HCT116 (cell line): Measurements from ENCODE around the gene MICU2. TPM values are rescaled to one million over a fixed set of nuclear protein-coding genes. Genes with fewer than 3 reads are reported as not detected.

ENCODE experiments used
- ATAC-seq: fragments of 200-7000 bp; cut with Tn5 transposase; 2 replicates; pipeline ENCODE4 v1.9.1; 2020; ENCODE audit warnings: mild to moderate bottlenecking, moderate library complexity
- BruUV-seq: library from RNA; stranded (reverse); fragments of 400-500 nt; replicated peaks from 2 replicates; lab custom pipeline; 2021; lab: Mats Ljungman, UMichigan
- CTCF ChIA-PET: fragments of 300-600 bp; sonication (Branson Sonifier 250); formaldehyde crosslinking; loops from one replicate; lab custom pipeline; 2021; ENCODE audit warnings: antibody characterized with exemption; lab: Charles Lee
- POLR2A ChIA-PET: fragments of 300-600, 350-600 bp; sonication (Branson Sonifier 250); formaldehyde crosslinking; loops from one replicate; lab custom pipeline; 2021; ENCODE audit warnings: antibody characterized with exemption; lab: Charles Lee
- RAD21 ChIA-PET, 2 experiments: fragments of 300-600 bp; sonication (Branson Sonifier 250); formaldehyde crosslinking; loops; one replicate each; lab custom pipeline; 2023; ENCODE audit warnings: low total read pairs in 2 of 2; ENCODE audit not compliant: uncharacterized antibody in 2 of 2, unreplicated experiment in 2 of 2, low non-redundant PET in 1 of 2; lab: Charles Lee
- DNase-seq: peaks from one replicate; pipeline ENCODE4 v3.0.0-alpha.2; 2010; ENCODE audit warnings: low read depth, low spot score
- H2AFZ ChIP-seq: fragments of 200-600 bp; shearing (Covaris generic), sonication (generic); 2 replicates; pipeline ENCODE4 v1.6.1; 2017; ENCODE audit warnings: low read depth, mixed run types, mixed read lengths, antibody characterized with exemption, low read length; ENCODE audit not compliant: poor library complexity, severe bottlenecking
- H3K27ac ChIP-seq: 2 replicates; pipeline ENCODE4 v1.5.1; 2012; ENCODE audit warnings: low read depth, low read length
- H3K27me3 ChIP-seq: fragments of 200-600 bp; sonication (generic); 2 replicates; pipeline ENCODE4 v1.6.1; 2016; ENCODE audit warnings: mixed run types, low read length, mixed read lengths; ENCODE audit not compliant: insufficient read depth
- H3K36me3 ChIP-seq, 2 experiments: fragments of 200-500 bp in 1 of 2; fragments of 200-600 bp in 1 of 2; sonication (Bioruptor generic) in 1 of 2; sonication (generic) in 1 of 2; 2 replicates each; pipeline versions ENCODE4 v1.5.1 to v1.6.1; 2014 to 2016; ENCODE audit warnings: low read length in 2 of 2, inconsistent platforms in 1 of 2, mixed read lengths in 1 of 2, mixed run types in 1 of 2; ENCODE audit not compliant: insufficient read depth in 2 of 2, control insufficient read depth in 1 of 2
- H3K4me1 ChIP-seq, 2 experiments: fragments of 200-600 bp in 1 of 2; sonication (generic) in 1 of 2; 2 replicates each; pipeline versions ENCODE4 v1.5.1 to v1.6.1; 2012 to 2017; ENCODE audit warnings: low read length in 2 of 2, inconsistent platforms in 1 of 2, mild to moderate bottlenecking in 1 of 2, mixed read lengths in 1 of 2, mixed run types in 1 of 2, moderate library complexity in 1 of 2; ENCODE audit not compliant: insufficient read depth in 2 of 2, control insufficient read depth in 1 of 2
- H3K4me2 ChIP-seq: fragments of 200-600 bp; sonication (generic); 2 replicates; pipeline ENCODE4 v1.6.1; 2017; ENCODE audit warnings: mixed run types, low read length, mixed read lengths
- H3K4me3 ChIP-seq, 2 experiments: fragments of 200-600 bp in 1 of 2; sonication (generic) in 1 of 2; replicated peaks in 1 of 2; 2 replicates each; pipeline ENCODE4 v1.5.1; 2011 to 2016; ENCODE audit warnings: low read length in 2 of 2, control low read depth in 1 of 2, low read depth in 1 of 2, mild to moderate bottlenecking in 1 of 2, mixed read lengths in 1 of 2, mixed run types in 1 of 2
- H3K79me2 ChIP-seq: fragments of 200-600 bp; sonication (generic); 2 replicates; pipeline ENCODE4 v1.6.1; 2017; ENCODE audit warnings: mild to moderate bottlenecking, mixed run types, low read length, moderate library complexity, mixed read lengths; ENCODE audit not compliant: insufficient read depth
- H3K9ac ChIP-seq: fragments of 200-600 bp; sonication (generic); 2 replicates; pipeline ENCODE4 v1.6.1; 2016; ENCODE audit warnings: low read length, mixed read lengths
- H3K9me2 ChIP-seq: fragments of 200-600 bp; sonication (generic), shearing (Covaris generic); 2 replicates; pipeline ENCODE4 v1.6.1; 2017; ENCODE audit warnings: mixed run types, mild to moderate bottlenecking, moderate library complexity; ENCODE audit not compliant: insufficient read depth
- H3K9me3 ChIP-seq, 2 experiments: fragments of 200-500 bp in 1 of 2; fragments of 200-600 bp in 1 of 2; sonication (Bioruptor generic) in 1 of 2; sonication (generic) in 1 of 2; 2 replicates each; pipeline ENCODE4 v1.6.1; 2014 to 2017; ENCODE audit warnings: low read length in 2 of 2, mixed read lengths in 2 of 2, inconsistent platforms in 1 of 2, low read depth in 1 of 2, mild to moderate bottlenecking in 1 of 2, mixed run types in 1 of 2, moderate library complexity in 1 of 2; ENCODE audit not compliant: control insufficient read depth in 1 of 2, insufficient read depth in 1 of 2
- H4K20me1 ChIP-seq: fragments of 200-600 bp; sonication (generic), shearing (Covaris generic); 2 replicates; pipeline ENCODE4 v1.6.1; 2017; ENCODE audit warnings: mixed run types, mild to moderate bottlenecking, moderate library complexity; ENCODE audit not compliant: insufficient read depth
- ATF3 ChIP-seq: IDR thresholded peaks from 2 replicates; pipeline ENCODE4 v1.6.1; 2012
- CBX3 ChIP-seq: IDR thresholded peaks from 2 replicates; pipeline ENCODE4 v1.6.1; 2012; ENCODE audit warnings: low read depth
- CEBPB ChIP-seq: IDR thresholded peaks from 2 replicates; pipeline ENCODE4 v1.6.1; 2012; ENCODE audit warnings: low read depth
- EGR1 ChIP-seq: IDR thresholded peaks from 2 replicates; pipeline ENCODE4 v1.6.1; 2012; ENCODE audit warnings: low read depth
- EZH2 ChIP-seq: fragments of 200-600 bp; sonication (generic); IDR thresholded peaks from 2 replicates; pipeline ENCODE4 v1.6.1; 2017; ENCODE audit warnings: antibody characterized with exemption, mixed run types
- FOSL1 ChIP-seq: IDR thresholded peaks from 2 replicates; pipeline ENCODE4 v1.6.1; 2012; ENCODE audit warnings: low read depth
- JUND ChIP-seq: IDR thresholded peaks from 2 replicates; pipeline ENCODE4 v1.6.1; 2012
- MAX ChIP-seq: IDR thresholded peaks from 2 replicates; pipeline ENCODE4 v1.6.1; 2012
- POLR2AphosphoS5 ChIP-seq: IDR thresholded peaks from 2 replicates; pipeline ENCODE4 v1.6.1; 2011; ENCODE audit warnings: mild to moderate bottlenecking, low read depth, low read length, moderate library complexity
- RAD21 ChIP-seq: IDR thresholded peaks from 2 replicates; pipeline ENCODE4 v1.6.1; 2012; ENCODE audit warnings: low read depth, mild to moderate bottlenecking
- REST ChIP-seq: IDR thresholded peaks from 2 replicates; pipeline ENCODE4 v1.6.1; 2012; ENCODE audit warnings: low read depth
- SIN3A ChIP-seq: IDR thresholded peaks from 2 replicates; pipeline ENCODE4 v1.6.1; 2012; ENCODE audit warnings: low read depth
- SP1 ChIP-seq: IDR thresholded peaks from 2 replicates; pipeline ENCODE4 v1.6.1; 2012; ENCODE audit warnings: low read depth
- SRF ChIP-seq: IDR thresholded peaks from 2 replicates; pipeline ENCODE4 v1.6.1; 2012; ENCODE audit warnings: low read depth
- TCF7L2 ChIP-seq: IDR thresholded peaks from 2 replicates; pipeline ENCODE4 v1.7.0; 2011; ENCODE audit warnings: borderline replicate concordance, inconsistent platforms; ENCODE audit not compliant: insufficient read depth, insufficient read length; ENCODE audit errors: extremely low read depth
- YY1 ChIP-seq: IDR thresholded peaks from 2 replicates; pipeline ENCODE4 v1.6.1; 2011; ENCODE audit warnings: low read length, low read depth, moderate library complexity, mild to moderate bottlenecking; ENCODE audit not compliant: insufficient replicate concordance; ENCODE audit errors: extremely low read depth
- ZBTB33 ChIP-seq: IDR thresholded peaks from 2 replicates; pipeline ENCODE4 v1.6.1; 2011; ENCODE audit warnings: mild to moderate bottlenecking, low read length, moderate library complexity; ENCODE audit not compliant: insufficient replicate concordance; ENCODE audit errors: extremely low read depth
- ZFX ChIP-seq: fragments of 450-650 bp; IDR thresholded peaks from 2 replicates; pipeline ENCODE4 v1.6.1; 2017
- ZNF274 ChIP-seq: fragments of 200-500 bp; sonication (Bioruptor generic); IDR thresholded peaks from 2 replicates; pipeline ENCODE4 v1.6.1; 2014; ENCODE audit warnings: mild to moderate bottlenecking, low read depth, low read length, inconsistent platforms
- intact Hi-C: fragments of 100-400 bp; cut with micrococcal nuclease; formaldehyde crosslinking; loops from 2 replicates; pipeline ENCODE4 v1.10.0; 2022
- total RNA-seq: library from RNA; stranded (reverse); gene quantifications from one replicate; pipeline ENCODE4 v1.2.1, GENCODE V29; 2021; ENCODE audit not compliant: unreplicated experiment

MICU2 gene
- total RNA-seq, 1 experiment from 2014 or later, result 41.0 TPM

GRCh38 chr13:21583478-21583877, 20.5 kb downstream of the MICU2 start:
- no peaks in the 10 kb centered on the region for H3K36me3 ChIP-seq
- CTCF ChIA-PET, result no interaction called here
- H3K4me2 ChIP-seq, result no peak overlapping the region
- H3K79me2 ChIP-seq, result peaks cover 63% of the 10 kb centered on the region
- no peak overlapping the region for H3K4me3 ChIP-seq
- no peak overlapping the region for H3K27ac ChIP-seq
- ATAC-seq (no peak), DNase-seq (no peak)
- TF ChIP-seq ZNF274 (no peak), FOSL1 (no peak), SIN3A (no peak), REST (no peak), MAX (no peak), TCF7L2 (no peak), ZBTB33 (no peak), JUND (no peak), SRF (no peak), SP1 (no peak), YY1 (no peak), CBX3 (no peak), POLR2AphosphoS5 (no peak), ATF3 (no peak), ZFX (no peak), EZH2 (no peak), CEBPB (no peak), EGR1 (no peak), RAD21 (no peak)
- RAD21 ChIA-PET, result no interaction called here
- H2AFZ ChIP-seq, result no peak overlapping the region
- POLR2A ChIA-PET, result interaction anchor here (0.6 kb wide), 1 partner anchor 443 kb away, joined by 3 read pairs; no protein-coding TSS in a partner anchor
- BruUV-seq, result no TSS peak
- peaks cover 0 to 3% of the 10 kb centered on the region in 2 experiments; a peak in 1 of 4 replicates for H3K4me1 ChIP-seq
- H3K27me3 ChIP-seq, result no peaks in the 10 kb centered on the region
- H4K20me1 ChIP-seq, result no peaks in the 10 kb centered on the region
- no peaks in the 10 kb centered on the region for H3K9me2 ChIP-seq
- H3K9me3 ChIP-seq, result peaks cover 3 to 5% of the 10 kb centered on the region in 2 experiments; a peak in 2 of 4 replicates
- intact Hi-C loops, result no loop called here
- H3K9ac ChIP-seq, result no peak overlapping the region
